SK-N-SH treated with all-trans-retinoic acid at 6 μM for 48 hours (cell line): Measurements from ENCODE around the gene ZAP70.
"Not testable (repeated sequence)": the region's sequence is repeated elsewhere in the genome, so short reads cannot be mapped to it uniquely, and the experiment has no call there.

Experiments used
- ATAC-seq: fragments of 200-7000 bp; cut with Tn5 transposase; 3 replicates; pipeline ENCODE4 v1.9.1; 2020; ENCODE audit warnings: mild to moderate bottlenecking, moderate library complexity
- ARNTL ChIP-seq: fragments of 450-650 bp; formaldehyde crosslinking; IDR thresholded peaks from 2 replicates; pipeline ENCODE4 v1.5.0; 2020; ENCODE audit warnings: low read depth, mild to moderate bottlenecking, moderate library complexity, borderline replicate concordance
- BACH2 ChIP-seq: fragments of 250-450 bp; sonication (Bioruptor Pico); IDR thresholded peaks from 2 replicates; pipeline ENCODE4 v1.9.0; 2021; ENCODE audit warnings: mild to moderate bottlenecking, borderline replicate concordance
- CSDC2 ChIP-seq: fragments of 250-450 bp; sonication (Bioruptor Pico); IDR thresholded peaks from 2 replicates; pipeline ENCODE4 v1.5.0; 2020; ENCODE audit warnings: mild to moderate bottlenecking, moderate library complexity
- ESRRG ChIP-seq: fragments of 250-450 bp; sonication (Bioruptor Pico); IDR thresholded peaks from 2 replicates; pipeline ENCODE4 v1.6.1; 2021; ENCODE audit warnings: mild to moderate bottlenecking
- ISL1 ChIP-seq: fragments of 250-450 bp; sonication (Bioruptor Pico); IDR thresholded peaks from 2 replicates; pipeline ENCODE4 v2.1.2; 2022; ENCODE audit warnings: mild to moderate bottlenecking, moderate library complexity
- OSR1 ChIP-seq: fragments of 250-450 bp; sonication (Bioruptor Pico); IDR thresholded peaks from 2 replicates; pipeline ENCODE4 v1.8.0; 2022; ENCODE audit warnings: moderate library complexity, mild to moderate bottlenecking, inconsistent platforms
- RARB ChIP-seq: fragments of 250-450 bp; sonication (Bioruptor Pico); IDR thresholded peaks from 2 replicates; pipeline ENCODE4 v1.8.0; 2021; ENCODE audit warnings: mild to moderate bottlenecking, moderate library complexity
- SNAI2 ChIP-seq: fragments of 250-450 bp; sonication (Bioruptor Pico); IDR thresholded peaks from 2 replicates; pipeline ENCODE4 v1.5.0; 2020; ENCODE audit warnings: mild to moderate bottlenecking, moderate library complexity
- TCF4 ChIP-seq: fragments of 250-450 bp; sonication (Bioruptor Pico); IDR thresholded peaks from 2 replicates; pipeline ENCODE4 v1.8.0; 2021; ENCODE audit warnings: mild to moderate bottlenecking, moderate library complexity, borderline replicate concordance
- TOX ChIP-seq: fragments of 250-450 bp; sonication (Bioruptor Pico); IDR thresholded peaks from 2 replicates; pipeline ENCODE4 v1.8.0; 2021; ENCODE audit warnings: mild to moderate bottlenecking, moderate library complexity, borderline replicate concordance
- ZC3H10 ChIP-seq: fragments of 250-450 bp; sonication (Bioruptor Pico); IDR thresholded peaks from 2 replicates; pipeline ENCODE4 v1.5.1; 2021; ENCODE audit warnings: mild to moderate bottlenecking, moderate library complexity
- ZFP3 ChIP-seq: fragments of 250-450 bp; sonication (Bioruptor Pico); IDR thresholded peaks from 2 replicates; pipeline ENCODE4 v1.5.0; 2020; ENCODE audit warnings: mild to moderate bottlenecking, moderate library complexity
- ZFP30 ChIP-seq: fragments of 450-650 bp; formaldehyde crosslinking; IDR thresholded peaks from 2 replicates; pipeline ENCODE4 v1.5.0; 2022; ENCODE audit warnings: mild to moderate bottlenecking, moderate library complexity
- ZNF565 ChIP-seq: fragments of 450-650 bp; formaldehyde crosslinking; conservative IDR thresholded peaks from 2 replicates; pipeline ENCODE4 v1.5.0; 2020; ENCODE audit warnings: low read depth, mild to moderate bottlenecking, moderate library complexity
- ZNF8 ChIP-seq: fragments of 450-650 bp; formaldehyde crosslinking; IDR thresholded peaks from 2 replicates; pipeline ENCODE4 v1.5.0; 2020; ENCODE audit warnings: mild to moderate bottlenecking, moderate library complexity
- TF ChIP-seq, protein P1 (sequence below): fragments of 250-450 bp; sonication (Bioruptor Pico); IDR thresholded peaks from 2 replicates; pipeline ENCODE4 v1.8.0; 2021; ENCODE audit warnings: low read depth, mild to moderate bottlenecking, moderate library complexity, borderline replicate concordance
- TF ChIP-seq, protein P2 (sequence below): fragments of 250-450 bp; sonication (Bioruptor Pico); IDR thresholded peaks from 2 replicates; pipeline ENCODE4 v1.8.0; 2020; ENCODE audit warnings: mild to moderate bottlenecking, moderate library complexity, borderline replicate concordance
- TF ChIP-seq, protein P3 (sequence below): fragments of 250-450 bp; sonication (Bioruptor Pico); IDR thresholded peaks from 2 replicates; pipeline ENCODE4 v1.5.1; 2021; ENCODE audit warnings: mild to moderate bottlenecking, moderate library complexity
- TF ChIP-seq, protein P4 (sequence below): fragments of 250-450 bp; sonication (Bioruptor Pico); IDR thresholded peaks from 2 replicates; pipeline ENCODE4 v1.5.1; 2020; ENCODE audit warnings: low read depth, mild to moderate bottlenecking, moderate library complexity

Gene ZAP70

DNA sequence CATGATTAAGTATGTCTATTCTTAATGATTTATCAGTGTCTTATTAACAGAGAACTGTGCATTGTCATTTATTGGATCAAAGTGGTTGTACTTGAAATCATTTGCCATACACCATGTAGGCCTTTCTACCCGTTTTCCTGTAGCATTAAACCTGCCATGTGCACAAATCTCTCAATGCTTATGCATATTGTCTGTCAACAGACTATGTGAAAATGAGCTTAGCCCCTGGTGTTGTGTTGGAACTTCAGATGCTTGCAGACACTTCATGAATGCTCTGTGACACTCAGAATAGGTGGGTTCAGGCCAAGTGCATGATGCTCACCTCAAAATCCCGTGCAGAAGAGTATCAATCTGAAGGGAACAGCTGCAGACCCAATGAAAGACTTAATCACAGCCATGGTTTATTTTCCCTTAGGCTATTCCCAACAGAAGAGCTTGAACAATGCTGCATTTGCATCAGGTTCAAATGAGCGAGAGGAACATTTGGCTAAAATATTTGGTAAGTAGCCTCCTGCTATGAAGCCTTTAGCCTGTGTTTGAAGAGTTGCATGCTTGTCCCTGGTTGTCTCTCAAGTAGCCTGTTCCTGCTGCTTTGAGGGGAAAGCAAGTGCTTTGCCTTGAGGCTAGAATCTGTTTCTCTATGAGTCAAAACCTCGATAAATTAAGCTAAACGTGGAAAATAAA is 37.8 kb upstream of the ZAP70 start (continued):
- no peak for TF ChIP-seq TCF4

DNA sequence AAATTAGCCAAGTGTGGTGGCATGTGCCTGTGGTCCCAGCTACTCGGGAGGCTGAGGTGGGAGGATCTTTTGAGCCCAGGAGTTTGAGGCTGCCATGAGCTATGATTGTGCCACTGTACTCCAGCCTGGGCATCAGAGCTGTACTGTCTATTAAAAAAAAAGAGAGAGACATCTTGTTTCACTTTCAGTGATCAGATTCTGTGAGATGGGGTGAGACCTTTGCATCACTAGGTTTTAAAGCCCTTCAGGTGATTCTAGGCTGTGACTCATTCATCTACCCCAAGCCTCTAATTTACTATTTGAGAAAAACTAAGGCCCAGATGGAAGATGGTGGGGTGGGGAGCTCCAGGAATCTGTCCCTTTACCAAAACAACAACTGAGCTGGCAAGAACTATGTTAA is 36.8 kb upstream of the ZAP70 start:
- no peak for ATAC-seq

DNA sequence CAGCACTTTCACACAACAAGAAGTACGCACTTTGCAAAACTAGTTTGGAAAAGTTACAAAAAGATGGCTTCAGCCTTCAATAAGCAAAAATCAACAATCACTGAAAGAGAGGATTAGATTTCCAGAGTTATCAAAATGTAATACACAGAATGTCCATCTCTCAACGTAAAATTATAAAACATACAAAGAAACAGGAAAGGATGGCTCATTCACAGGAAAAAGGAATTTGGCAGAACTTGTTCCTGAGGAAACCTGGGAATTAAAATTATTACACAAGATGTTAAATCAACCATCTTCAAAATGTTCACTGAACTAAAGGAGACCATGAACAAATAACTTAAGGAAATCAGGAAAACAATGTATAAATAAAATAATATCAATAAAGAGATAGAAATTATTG is 35.9 kb upstream of the ZAP70 start:
- no peak for TF ChIP-seq OSR1
- TF ChIP-seq ZFP3: no peak
- TF ChIP-seq TCF4: no peak
- TF ChIP-seq, protein P1, sequence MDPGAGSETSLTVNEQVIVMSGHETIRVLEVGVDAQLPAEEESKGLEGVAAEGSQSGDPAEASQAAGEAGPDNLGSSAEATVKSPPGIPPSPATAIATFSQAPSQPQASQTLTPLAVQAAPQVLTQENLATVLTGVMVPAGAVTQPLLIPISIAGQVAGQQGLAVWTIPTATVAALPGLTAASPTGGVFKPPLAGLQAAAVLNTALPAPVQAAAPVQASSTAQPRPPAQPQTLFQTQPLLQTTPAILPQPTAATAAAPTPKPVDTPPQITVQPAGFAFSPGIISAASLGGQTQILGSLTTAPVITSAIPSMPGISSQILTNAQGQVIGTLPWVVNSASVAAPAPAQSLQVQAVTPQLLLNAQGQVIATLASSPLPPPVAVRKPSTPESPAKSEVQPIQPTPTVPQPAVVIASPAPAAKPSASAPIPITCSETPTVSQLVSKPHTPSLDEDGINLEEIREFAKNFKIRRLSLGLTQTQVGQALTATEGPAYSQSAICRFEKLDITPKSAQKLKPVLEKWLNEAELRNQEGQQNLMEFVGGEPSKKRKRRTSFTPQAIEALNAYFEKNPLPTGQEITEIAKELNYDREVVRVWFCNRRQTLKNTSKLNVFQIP (CRISPR knock-in tag): no peak
- TF ChIP-seq ZNF8 (CRISPR knock-in tag): no peak
- TF ChIP-seq BACH2 (CRISPR knock-in tag): no peak
- TF ChIP-seq SNAI2 (CRISPR knock-in tag): no peak
- no peak for TF ChIP-seq ESRRG (CRISPR knock-in tag)
- TF ChIP-seq ZFP30 (CRISPR knock-in tag): no peak
- TF ChIP-seq, protein P2, sequence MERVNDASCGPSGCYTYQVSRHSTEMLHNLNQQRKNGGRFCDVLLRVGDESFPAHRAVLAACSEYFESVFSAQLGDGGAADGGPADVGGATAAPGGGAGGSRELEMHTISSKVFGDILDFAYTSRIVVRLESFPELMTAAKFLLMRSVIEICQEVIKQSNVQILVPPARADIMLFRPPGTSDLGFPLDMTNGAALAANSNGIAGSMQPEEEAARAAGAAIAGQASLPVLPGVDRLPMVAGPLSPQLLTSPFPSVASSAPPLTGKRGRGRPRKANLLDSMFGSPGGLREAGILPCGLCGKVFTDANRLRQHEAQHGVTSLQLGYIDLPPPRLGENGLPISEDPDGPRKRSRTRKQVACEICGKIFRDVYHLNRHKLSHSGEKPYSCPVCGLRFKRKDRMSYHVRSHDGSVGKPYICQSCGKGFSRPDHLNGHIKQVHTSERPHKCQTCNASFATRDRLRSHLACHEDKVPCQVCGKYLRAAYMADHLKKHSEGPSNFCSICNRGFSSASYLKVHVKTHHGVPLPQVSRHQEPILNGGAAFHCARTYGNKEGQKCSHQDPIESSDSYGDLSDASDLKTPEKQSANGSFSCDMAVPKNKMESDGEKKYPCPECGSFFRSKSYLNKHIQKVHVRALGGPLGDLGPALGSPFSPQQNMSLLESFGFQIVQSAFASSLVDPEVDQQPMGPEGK: no peak
- no peak for TF ChIP-seq CSDC2 (CRISPR knock-in tag)
- no peak for TF ChIP-seq ZNF565 (CRISPR knock-in tag)
- TF ChIP-seq, protein P3, sequence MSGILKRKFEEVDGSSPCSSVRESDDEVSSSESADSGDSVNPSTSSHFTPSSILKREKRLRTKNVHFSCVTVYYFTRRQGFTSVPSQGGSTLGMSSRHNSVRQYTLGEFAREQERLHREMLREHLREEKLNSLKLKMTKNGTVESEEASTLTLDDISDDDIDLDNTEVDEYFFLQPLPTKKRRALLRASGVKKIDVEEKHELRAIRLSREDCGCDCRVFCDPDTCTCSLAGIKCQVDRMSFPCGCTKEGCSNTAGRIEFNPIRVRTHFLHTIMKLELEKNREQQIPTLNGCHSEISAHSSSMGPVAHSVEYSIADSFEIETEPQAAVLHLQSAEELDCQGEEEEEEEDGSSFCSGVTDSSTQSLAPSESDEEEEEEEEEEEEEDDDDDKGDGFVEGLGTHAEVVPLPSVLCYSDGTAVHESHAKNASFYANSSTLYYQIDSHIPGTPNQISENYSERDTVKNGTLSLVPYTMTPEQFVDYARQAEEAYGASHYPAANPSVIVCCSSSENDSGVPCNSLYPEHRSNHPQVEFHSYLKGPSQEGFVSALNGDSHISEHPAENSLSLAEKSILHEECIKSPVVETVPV (CRISPR knock-in tag): no peak
- no peak for ATAC-seq

More for the DNA sequence above, 36.8 kb upstream of the ZAP70 start:
- TF ChIP-seq RARB (CRISPR knock-in tag) (no peak), ISL1 (CRISPR knock-in tag) (no peak), ZC3H10 (CRISPR knock-in tag) (no peak), ZNF565 (CRISPR knock-in tag) (no peak)

DNA sequence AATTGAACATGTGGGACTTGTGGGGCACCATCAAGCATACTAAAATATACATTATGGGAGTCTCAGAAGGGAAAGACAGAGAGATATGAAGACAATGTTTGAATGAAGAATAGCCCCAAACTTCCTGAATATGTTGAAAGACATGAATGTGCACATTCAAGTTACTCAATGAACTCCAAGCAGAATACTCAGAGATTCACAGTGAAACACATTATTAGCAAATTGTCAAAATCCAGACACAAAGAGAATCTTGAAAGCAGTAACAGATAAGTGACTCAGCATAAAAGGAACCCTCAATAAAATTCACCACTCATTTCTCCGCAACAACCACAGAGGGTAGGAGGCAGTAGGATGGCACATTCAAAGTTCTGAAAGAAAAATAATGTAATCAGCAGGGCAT is 35.1 kb upstream of the ZAP70 start:
- no peak for ATAC-seq
- no peak for TF ChIP-seq ZFP3
- TF ChIP-seq, protein P1 (CRISPR knock-in tag): no peak
- no peak for TF ChIP-seq ARNTL (CRISPR knock-in tag)
- TF ChIP-seq RARB (CRISPR knock-in tag): no peak
- TF ChIP-seq ZNF565 (CRISPR knock-in tag): no peak
- TF ChIP-seq SNAI2 (CRISPR knock-in tag): no peak
- TF ChIP-seq, protein P2: no peak
- TF ChIP-seq ESRRG (CRISPR knock-in tag): no peak
- TF ChIP-seq TOX (CRISPR knock-in tag): no peak
- TF ChIP-seq, protein P4, sequence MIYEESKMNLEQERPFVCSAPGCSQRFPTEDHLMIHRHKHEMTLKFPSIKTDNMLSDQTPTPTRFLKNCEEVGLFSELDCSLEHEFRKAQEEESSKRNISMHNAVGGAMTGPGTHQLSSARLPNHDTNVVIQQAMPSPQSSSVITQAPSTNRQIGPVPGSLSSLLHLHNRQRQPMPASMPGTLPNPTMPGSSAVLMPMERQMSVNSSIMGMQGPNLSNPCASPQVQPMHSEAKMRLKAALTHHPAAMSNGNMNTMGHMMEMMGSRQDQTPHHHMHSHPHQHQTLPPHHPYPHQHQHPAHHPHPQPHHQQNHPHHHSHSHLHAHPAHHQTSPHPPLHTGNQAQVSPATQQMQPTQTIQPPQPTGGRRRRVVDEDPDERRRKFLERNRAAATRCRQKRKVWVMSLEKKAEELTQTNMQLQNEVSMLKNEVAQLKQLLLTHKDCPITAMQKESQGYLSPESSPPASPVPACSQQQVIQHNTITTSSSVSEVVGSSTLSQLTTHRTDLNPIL (CRISPR knock-in tag): no peak

DNA sequence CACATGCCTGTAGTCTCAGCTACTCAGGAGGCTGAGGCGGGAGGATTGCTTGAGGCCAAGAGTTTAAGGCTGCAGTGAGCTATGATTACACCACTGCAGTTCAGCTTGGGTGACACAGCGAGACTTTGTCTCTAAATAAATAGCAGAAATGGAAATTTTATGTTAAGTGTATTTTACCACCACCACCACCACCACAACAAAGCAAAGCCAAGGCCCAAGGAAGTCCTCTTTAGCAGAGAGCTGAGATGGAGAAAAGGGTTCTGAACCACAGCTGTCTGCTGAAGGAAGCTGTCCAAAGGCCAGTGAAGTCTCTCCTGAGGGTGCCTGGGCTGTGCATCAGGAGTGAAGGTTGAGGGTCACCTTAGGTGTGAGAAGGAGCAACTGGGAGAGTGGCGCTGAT is 26.1 kb upstream of the ZAP70 start:
- ATAC-seq: not testable (repeated sequence)
